HG03095 (cell line): ENCODE data around the gene GIGYF2.

Source experiments
- ATAC-seq: cut with Tn5 transposase; IDR thresholded peaks from one replicate; pipeline ENCODE4 v1.9.1; 2021; ENCODE audit warnings: moderate library complexity; ENCODE audit not compliant: unreplicated experiment

The GIGYF2 gene

DNA sequence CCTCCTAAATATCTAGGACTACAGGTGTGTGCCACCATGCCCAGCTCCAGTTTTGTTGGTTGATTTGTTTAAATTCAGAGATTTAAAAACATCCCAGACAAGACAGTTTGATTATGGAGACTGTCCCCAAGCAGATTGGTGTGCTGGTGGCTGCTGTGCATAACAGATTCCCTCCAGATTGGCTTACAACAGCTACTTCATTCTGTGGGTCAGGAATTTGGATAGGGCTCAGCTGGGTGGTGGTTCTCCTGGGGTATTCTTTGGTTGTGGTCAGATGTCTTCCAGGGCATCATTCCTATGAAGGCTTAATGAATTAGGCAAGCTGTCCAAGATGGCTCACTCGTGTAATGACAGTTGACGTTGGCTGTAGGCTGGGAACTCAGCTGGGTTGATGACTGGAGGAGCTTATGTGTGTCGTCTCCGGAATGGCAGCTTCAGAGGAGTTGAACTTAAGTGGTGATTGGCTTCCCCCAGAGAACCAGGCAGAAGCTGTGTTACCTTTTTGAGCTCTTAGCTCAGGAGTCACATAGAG is 162.3 kb downstream of the GIGYF2 start:
- ATAC-seq, result no peak

DNA sequence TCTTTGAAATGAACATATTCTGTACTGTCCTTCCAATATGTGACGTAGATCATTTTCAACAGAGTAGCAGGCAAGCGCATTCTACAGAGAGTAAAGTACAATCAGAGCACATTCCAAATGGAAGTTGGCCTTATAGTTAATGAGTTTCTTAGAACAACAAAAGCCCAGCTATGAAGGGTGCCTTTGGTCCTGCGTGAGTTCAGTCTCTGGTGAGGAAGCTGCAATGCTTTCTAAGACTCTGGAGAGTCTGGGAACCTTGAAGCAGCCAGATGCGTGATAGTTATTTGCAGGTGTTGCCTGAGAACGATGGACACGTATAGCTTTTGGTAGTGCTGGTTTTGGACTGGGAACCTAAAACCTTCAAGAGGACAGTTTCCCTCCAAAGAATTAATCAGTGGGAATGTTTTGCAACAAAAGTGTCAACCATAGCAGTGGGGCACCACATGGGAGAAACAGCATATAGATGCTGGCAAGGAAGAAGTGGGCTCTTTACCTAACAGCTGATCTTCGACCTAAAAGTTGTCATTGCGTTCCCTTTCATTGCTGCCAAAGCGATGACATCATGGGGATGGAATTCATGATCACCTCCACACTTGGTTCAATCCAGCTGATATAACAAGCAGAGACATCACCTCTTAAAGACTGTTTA is 163.6 kb downstream of the GIGYF2 start:
- no peak for ATAC-seq

DNA sequence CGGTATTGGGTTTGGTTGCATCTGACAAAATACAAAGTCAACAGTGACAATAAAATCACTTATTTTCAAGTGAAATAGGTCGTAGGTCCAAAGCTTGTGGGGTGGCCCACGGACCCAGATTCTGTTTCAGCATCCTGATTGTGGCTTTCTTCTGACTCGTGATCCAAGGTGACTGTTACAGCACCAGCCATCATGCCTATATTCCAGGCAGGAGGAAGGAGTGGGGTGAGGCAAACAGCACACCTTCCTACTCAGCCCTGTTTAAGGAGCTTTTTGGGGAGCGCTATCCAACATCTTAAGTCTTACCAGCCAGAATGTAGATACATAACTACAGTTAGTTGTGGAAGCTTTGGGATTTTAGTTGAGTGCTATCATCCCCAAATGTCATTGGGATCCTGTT is 164.2 kb downstream of the GIGYF2 start:
- no peak for ATAC-seq

- ATAC-seq, result no peak
These were observed 166.9 kb downstream of the GIGYF2 start for GRCh38 chr2:232863996-232864395.

- no peak for ATAC-seq
These were observed 168.0 kb downstream of the GIGYF2 start for GRCh38 chr2:232865165-232865564.

DNA sequence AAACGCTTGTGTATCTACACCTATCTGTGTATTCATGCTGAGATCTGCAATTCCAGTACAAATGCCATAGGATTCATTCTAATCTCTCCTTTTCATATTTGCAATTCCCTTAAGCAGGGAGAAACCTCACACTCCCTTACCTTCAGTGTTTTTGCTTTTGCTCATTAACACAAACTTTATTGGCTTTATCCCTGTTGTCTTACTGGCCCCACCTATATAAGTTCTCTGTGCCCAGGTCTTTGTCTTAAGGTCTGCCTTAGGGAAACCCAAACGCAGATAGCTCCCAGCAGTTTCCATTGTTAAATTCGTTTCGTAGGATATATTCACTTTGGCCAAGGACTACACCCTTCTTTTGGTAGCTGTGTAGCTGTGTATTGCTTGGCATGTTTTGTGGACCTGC is 169.0 kb downstream of the GIGYF2 start:
- ATAC-seq, result no peak

- no peak for ATAC-seq
These were observed 172.2 kb downstream of the GIGYF2 start for GRCh38 chr2:232869138-232870017.

- no peak for ATAC-seq
These were observed 173.1 kb downstream of the GIGYF2 start, which contains the start of gene SNORC for GRCh38 chr2:232870018-232870765. TSS of gene SNORC (plus strand) at chr2:232870264. CDS start at chr2:232870342, 78 bp downstream.

- no peak for ATAC-seq
These were observed 173.7 kb downstream of the GIGYF2 start for GRCh38 chr2:232870766-232871371.

- no peak for ATAC-seq
These were observed 174.3 kb downstream of the GIGYF2 start for GRCh38 chr2:232871418-232871834.

GRCh38 chr2:232871835-232872736 is 175.0 kb downstream of the GIGYF2 start:
- no peak for ATAC-seq

DNA sequence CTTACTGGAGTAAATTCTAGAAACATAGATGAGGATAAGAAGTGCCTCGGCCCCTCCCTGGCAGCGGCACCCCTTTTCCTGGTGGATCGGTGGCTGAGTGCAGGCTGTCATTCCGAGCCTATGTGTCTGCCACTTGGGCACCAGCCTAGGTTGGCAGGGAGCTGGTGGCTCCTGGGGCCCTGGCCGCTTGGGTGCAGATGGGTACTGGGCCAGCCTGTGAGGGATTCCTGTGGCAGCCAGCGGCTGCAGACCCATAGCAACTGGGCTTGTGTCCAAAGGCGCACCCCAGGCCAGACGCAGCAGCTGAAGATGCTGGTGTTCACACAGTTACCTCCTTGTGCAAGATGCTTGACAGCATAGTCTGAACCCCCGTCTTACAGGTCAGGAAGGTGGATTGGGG is 175.7 kb downstream of the GIGYF2 start:
- no peak for ATAC-seq

DNA sequence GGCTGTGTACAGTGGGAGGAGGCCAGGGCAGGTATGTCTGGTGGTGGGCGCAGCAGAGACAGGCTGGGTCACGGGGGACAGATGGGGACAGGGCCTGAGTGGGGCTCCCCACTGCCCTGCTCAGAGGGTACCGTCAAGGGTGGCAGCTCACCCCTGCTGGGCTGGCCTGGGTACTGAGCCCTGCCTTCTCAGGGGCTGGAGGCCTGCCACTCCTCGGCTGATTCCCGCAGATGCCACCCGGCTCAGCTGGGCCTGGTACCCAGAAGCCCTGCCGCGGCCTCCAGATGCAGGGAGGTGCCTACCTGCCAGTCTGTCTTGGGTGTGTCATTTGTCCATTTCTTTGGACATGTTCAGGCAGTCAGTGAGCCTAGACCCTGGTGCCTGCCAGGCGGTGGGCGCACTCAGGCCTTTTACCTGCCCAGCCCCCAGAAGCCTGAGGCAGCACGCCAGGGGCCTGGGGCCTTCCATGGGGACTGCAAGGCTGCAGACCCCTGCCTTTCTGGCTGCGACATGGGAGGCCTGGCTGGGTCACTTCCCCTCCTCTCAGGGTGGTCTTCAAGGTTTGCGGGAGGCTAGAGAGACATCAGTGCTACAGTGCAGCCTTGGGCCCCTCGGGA is 176.3 kb downstream of the GIGYF2 start:
- no peak for ATAC-seq

- ATAC-seq, result no peak
These were observed 176.9 kb downstream of the GIGYF2 start for GRCh38 chr2:232873909-232874641.

GRCh38 chr2:232874677-232875223 is 177.6 kb downstream of the GIGYF2 start:
- ATAC-seq, result no peak

GRCh38 chr2:232875256-232876121 is 178.4 kb downstream of the GIGYF2 start:
- no peak for ATAC-seq

DNA sequence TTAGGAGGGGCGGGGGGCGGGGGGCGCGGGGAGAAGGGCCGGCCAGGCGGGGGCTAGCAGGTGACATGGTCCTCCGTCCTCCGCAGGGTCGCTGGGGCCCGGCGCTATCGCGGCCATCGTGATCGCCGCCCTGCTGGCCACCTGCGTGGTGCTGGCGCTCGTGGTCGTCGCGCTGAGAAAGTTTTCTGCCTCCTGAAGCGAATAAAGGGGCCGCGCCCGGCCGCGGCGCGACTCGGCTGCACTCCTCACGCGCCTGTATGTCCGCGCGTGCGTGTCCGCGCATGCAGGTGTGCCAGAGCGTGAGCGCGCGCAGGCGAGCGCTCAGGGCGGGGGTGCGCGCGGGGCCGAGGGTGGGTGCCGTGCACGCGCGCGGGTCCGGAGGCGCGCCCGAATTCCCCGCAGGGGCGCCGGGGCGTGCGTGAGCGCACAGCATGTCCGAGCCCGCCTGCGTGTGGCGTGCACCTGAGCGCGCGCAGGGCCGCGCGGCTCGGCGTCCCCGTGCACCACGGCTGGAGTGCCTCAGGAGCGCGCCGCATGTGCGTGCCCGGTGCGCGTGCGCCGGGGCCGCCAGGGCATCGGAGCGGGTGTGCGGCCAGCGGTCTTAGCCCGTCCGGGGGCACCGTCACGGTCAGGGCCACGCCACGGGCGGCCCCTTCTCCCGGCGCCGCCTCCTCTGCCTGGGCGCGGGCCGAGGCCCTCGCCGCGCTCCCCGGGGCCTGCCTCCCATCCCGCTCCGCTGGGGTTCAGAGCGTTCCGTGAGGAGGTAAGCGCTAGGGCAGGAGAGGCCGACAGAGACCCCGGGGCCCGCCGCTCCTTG is 179.2 kb downstream of the GIGYF2 start:
- no peak for ATAC-seq
